ENCODE results near the gene AFF1. TPM values are rescaled to one million over a fixed set of nuclear protein-coding genes. Genes with fewer than 3 reads are reported as not detected.
"Not testable (repeated sequence)": the region's sequence is repeated elsewhere in the genome, so short reads cannot be mapped to it uniquely, and the experiment has no call there.

AFF1 gene
- polyA plus RNA-seq, 1 donor, result 25.1 TPM

- DNase-seq (ENCODE audit: low read depth), result no peak
Observed at GRCh38 chr4:87079967-87080366, 145.2 kb downstream of the AFF1 start.

- no peak for DNase-seq (ENCODE audit: low read depth)
Observed at GRCh38 chr4:87080462-87080861, 145.7 kb downstream of the AFF1 start.

DNA sequence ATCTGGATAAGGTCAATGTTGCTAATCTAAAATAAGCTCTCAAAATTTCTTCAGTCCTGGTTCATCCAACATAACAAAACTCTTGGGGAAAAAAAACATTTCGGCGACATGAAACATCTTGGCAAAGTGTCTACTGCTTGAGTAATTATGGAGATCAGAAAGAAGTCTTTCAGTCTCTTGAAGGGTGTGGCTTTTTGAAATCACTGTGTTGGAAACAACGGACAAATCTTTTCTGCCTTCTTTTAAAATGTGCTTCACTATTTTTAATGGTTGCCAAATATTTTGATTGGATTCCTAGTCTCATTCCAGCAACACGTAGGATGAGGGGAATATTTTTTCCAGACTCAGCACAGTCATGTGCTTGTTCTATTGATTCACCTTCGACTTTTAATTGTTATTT lies 147.0 kb downstream of the AFF1 start:
- no peak for DNase-seq (ENCODE audit: low read depth)

DNA sequence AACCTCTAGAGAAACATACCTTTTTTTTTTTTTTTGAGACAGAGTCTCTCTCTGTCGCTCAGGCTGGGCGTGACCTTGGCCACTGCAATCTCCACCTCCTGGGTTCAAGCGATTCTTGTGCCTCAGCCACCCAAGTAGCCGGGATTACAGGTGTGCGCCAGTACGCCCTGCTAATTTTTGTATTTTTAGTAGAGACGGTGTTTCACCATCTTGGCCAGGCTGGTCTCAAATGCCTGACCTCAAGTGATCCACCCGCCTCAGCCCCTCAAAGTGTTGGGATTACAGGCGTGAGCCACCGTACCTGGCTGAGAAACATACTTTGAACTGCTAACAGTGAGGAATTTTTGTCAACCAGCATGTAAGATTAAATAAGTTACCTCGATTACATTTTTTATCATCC lies 150.9 kb downstream of the AFF1 start:
- DNase-seq (ENCODE audit: low read depth), result not testable (repeated sequence)

- no peak for DNase-seq (ENCODE audit: low read depth)
Observed at GRCh38 chr4:87086143-87086805, 151.5 kb downstream of the AFF1 start.

DNA sequence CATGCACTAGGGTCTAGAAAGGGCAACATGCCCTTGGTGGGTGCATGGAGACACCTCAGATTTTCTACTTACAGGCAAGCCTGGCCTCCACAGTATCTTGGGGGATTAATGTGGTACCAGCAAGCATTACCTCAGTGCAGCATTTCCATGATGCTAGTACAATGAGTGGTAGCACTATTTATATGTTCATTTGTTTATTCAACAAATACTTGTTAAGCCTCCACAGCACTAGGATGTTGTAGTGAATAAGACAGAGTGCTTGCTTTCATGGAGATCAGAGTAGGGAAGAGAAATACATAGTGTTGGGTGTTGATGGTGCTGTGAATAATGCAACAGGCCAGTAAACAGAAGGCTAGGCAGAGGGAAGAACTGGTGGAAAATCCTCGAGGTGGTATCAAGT lies 152.2 kb downstream of the AFF1 start:
- no peak for DNase-seq (ENCODE audit: low read depth)

DNA sequence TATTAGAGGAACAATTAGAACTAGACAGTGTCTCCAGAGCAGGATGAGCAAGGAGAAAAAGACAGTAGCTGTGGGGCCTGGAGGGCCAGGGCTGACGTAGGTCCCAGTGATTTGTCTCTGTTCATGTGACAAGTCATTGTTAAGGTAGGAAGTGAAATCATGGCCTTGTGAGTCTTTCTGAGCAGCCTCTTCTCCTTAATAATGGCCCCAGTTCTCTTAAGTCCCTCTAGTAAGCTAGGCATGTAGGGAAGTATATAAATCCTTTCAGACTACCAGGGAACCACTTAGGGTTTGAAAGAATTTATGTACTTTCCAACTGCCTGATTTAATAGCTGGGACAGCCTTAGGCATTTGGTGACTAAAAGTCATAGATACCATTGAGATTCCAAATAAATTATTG lies 152.6 kb downstream of the AFF1 start:
- no peak for DNase-seq (ENCODE audit: low read depth)

DNA sequence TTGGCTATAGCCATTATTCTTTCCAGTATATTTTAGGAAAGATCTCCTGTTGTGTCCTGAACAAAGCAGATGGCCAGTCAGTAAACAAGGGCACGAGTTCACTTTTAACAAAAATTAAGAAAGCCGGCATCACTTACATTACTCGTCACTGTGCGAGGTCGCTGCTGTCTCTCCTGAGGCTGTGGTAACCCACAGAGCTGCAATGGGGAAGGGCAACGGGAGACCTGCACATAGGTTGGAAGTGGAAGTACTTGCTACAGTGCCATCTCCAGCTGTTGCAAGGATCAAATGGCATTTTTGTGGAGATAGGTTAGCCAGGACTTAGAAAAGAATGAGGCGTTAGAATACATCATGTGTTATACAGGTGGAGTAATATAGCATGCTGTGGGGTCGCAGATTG lies 153.4 kb downstream of the AFF1 start:
- DNase-seq (ENCODE audit: low read depth), result no peak

DNA sequence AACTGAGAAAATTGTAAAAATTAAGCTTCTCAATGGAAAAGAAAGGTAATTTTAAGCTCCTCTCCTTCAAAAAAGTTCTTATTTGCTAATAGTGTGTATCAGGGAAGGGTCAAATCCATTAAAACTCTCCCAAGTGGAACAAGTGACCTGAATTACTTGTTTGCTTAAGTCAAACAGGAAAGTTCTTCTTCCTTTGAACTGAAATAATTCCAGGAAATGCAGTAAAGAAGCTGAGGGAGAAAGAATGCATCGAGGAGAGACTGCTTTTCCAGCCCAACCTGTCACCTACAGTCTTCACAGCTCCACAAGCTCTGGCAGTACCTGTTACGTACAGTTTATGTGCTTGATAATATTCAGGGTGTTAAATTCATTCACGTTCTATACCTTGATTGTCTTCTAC lies 154.6 kb downstream of the AFF1 start:
- DNase-seq (ENCODE audit: low read depth), result no peak

DNA sequence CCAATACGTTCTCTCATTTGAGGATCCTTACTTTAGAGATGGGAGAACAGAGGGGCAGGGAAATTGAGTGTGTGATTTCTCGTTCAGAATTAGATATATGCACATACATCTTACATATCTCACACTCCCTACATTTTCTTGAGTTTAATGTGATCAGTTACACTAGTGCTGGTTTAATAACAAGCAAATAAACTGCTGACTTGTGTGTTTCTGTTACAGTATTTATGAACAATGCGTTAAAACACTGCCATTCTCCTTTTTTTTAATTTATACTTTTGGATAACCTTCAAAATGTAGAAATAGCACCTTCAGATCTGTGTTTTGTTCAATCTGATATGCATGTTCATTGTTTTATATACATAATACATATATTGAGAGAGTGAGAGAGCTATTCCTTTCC lies 155.5 kb downstream of the AFF1 start:
- DNase-seq (ENCODE audit: low read depth), result no peak

DNA sequence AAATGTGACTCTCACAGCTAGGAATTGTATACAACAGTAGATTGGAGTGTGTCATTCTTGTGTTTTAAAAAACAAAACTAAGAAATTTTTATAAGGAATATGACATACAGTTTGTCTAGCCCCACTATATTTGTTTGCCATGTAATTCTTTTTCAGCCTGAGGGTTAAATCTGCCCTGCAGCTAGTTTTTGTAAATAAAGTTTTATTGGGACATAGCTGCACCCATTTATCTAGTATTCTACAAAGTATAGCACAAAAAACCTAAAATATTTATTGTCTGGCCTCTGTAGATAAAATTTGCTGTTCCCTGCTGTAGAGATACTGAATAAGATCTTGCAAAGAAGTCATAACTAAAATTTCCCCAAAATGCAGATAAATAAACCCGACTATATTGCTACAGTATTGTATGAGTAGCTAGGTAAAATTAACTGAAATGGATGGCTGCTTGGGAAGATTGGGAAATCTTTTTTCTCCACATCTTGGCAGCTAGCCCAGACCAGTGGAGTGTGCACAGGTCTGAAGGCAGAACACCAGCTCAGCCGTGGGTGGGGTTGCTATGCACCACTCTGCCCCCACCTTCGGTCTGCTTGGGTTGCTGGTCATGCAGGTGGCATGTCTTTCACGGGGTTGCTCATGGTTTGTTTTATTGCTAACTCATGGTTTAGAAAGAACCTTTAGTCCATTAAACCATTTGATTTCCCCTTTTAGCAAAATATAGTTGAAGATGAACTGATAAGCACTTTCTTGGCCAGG lies 157.8 kb downstream of the AFF1 start:
- no peak for DNase-seq (ENCODE audit: low read depth)

- DNase-seq (ENCODE audit: low read depth), result no peak
Observed at GRCh38 chr4:87093443-87094123, 158.8 kb downstream of the AFF1 start.

GRCh38 chr4:87097075-87097474 lies 162.3 kb downstream of the AFF1 start:
- DNase-seq (ENCODE audit: low read depth), result no peak

DNA sequence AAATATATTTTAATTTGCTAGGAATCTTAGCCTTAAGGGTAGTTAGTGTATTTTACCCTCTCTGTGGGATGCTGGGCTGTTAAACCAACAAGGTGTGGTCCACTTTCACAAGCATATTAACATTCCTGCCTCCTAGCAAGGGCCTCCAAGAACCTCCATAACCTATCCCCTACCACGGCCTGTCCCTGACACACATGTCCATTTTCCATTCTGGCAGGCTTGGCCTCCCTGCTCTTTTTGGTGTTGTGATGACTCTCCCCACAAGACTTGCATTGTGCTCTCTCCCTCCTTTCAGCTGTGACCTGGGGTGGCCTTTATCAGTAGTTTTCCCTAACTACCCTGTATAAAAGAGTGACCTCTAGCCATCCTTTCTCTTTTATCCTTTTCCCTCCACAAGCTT lies 165.4 kb downstream of the AFF1 start:
- DNase-seq (ENCODE audit: low read depth), result no peak

GRCh38 chr4:87101543-87102199 lies 166.9 kb downstream of the AFF1 start:
- no peak for DNase-seq (ENCODE audit: low read depth)

- DNase-seq (ENCODE audit: low read depth), result no peak
Observed at GRCh38 chr4:87103086-87103485, 168.3 kb downstream of the AFF1 start.

DNA sequence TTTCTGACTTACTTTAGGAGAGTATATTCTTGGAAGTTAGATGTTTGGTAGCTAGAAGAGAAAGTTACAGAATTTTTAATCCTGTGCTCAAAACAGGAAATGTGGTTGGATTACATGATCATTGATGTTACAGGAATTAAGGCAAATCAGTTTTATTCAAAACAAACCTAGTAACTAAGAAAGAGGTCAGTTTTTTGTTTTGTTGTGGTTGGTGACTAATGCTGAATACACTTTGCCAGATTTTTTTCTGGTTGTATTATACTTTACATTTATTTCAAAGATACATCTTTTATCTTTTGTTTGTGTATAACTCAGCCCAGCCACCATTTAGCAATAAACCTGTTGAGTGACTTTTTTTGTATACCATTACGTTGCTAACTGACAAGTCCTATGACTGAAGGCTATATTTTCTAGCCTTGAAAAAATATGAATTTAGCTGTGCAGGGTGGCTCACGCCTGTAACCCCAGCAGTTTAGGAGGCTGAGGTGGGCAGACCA lies 168.9 kb downstream of the AFF1 start:
- no peak for DNase-seq (ENCODE audit: low read depth)

DNA sequence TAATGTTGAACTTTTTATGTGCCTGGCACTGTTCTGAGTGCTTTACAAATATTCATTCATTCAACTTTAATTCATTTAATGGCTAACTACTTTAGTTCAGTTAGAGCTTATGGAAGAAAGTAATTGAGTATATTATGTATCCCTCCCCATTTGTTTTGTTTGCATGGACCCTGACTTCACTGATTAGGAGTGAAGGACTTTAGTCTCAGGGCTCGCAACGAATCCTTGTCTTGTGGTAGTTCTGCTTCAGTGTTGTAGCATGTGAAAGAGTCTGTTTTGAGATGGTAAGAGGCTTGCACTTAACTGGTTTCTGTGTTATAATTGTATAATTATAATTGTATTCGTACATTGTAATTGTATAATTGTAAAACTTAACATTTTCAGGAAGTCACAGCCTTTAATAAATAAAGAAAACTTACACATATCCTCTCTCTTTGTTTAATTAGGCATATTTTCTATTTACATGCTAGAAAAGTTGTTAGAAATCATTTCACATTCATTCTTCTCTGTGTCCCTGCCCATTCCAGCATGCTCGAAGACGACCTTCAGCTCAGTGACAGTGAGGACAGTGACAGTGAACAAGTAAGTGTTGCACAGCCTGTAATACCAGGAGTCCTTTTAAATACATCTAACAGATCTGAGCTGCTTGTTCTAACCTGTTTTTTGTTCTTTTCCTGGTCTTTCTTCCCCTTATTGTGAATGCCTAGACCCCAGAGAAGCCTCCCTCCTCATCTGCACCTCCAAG lies 170.5 kb downstream of the AFF1 start:
- DNase-seq (ENCODE audit: low read depth), result no peak

DNA sequence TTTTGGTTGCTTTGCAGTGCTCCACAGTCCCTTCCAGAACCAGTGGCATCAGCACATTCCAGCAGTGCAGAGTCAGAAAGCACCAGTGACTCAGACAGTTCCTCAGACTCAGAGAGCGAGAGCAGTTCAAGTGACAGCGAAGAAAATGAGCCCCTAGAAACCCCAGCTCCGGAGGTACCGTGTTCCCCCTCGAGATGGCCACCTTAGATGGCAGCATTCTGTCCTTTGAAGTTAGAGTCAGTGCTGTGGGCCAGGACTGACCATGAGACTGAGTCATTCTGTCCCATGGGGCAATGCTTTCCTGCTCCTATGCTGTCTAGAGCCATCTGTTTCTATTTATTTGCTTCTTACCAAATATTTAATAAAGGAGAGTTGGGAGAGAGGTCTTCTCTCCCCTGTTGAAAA lies 173.3 kb downstream of the AFF1 start:
- no peak for DNase-seq (ENCODE audit: low read depth)

DNA sequence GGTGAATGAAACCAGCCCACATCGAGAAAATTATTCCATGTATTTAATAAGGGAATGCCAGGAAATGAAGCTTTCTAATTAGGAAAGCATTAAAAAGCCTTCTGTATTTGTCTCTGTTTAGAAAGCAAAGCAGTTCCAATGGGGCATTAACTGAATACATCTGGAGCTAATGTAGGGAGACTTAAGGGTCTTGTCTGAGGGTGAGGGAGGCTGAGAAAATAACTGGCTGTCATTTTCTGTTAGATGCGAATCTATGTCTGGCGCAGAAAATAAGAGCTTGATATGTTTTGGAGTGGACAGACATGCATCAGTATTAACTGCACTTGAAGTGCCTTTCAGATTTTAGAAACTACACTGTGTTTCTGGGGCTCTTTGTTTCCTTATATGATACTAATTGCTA lies 174.3 kb downstream of the AFF1 start:
- no peak for DNase-seq (ENCODE audit: low read depth)

GRCh38 chr4:87109945-87110344 lies 175.1 kb downstream of the AFF1 start:
- DNase-seq (ENCODE audit: low read depth), result no peak

GRCh38 chr4:87112063-87112462 lies 177.3 kb downstream of the AFF1 start:
- no peak for DNase-seq (ENCODE audit: low read depth)

All from forelimb muscle (tissue), 1 donor.